Measurements from ENCODE around the gene PTPRN2. TPM values are rescaled to one million over a fixed set of nuclear protein-coding genes. Genes with fewer than 3 reads are reported as not detected.
A peak's percentile ranks its signal among the peaks of the same experiment; 100 is the strongest.

PTPRN2 gene
- total and polyA plus RNA-seq, 4 experiments from 2014 or later = 1.7 to 2.6 (median 1.9) TPM

- POLR2A ChIA-PET (ENCODE audit: partially characterized antibody) = no interaction called here
- no peaks in the 10 kb centered on the region for H3K36me3 ChIP-seq (ENCODE audit: insufficient read depth, low read length)
- intact Hi-C loops (cut with micrococcal nuclease) = no loop called here
- DNase-seq = no peak
- H3K27me3 ChIP-seq (ENCODE audit: insufficient read depth, low read length) = no peaks in the 10 kb centered on the region
- no peaks in the 10 kb centered on the region for H3K4me1 ChIP-seq (ENCODE audit: insufficient read depth, low read length)
- H3K4me3 Mint-ChIP-seq = no peak overlapping the region
- CTCF ChIA-PET (ENCODE audit: partially characterized antibody) = no interaction called here
- H3K9me3 ChIP-seq (ENCODE audit: control insufficient read depth in 1 of 2, low read length in 2 of 2) = no peaks in the 10 kb centered on the region
- H3K4me3 ChIP-seq (ENCODE audit: low read length in 2 of 2) = no peak overlapping the region
- no peak overlapping the region for H3K27ac Mint-ChIP-seq
- H3K27me3 Mint-ChIP-seq = no peaks in the 10 kb centered on the region
- H3K36me3 Mint-ChIP-seq = no peaks in the 10 kb centered on the region
- H3K4me1 Mint-ChIP-seq = no peaks in the 10 kb centered on the region
- no peak overlapping the region for H3K27ac ChIP-seq (ENCODE audit: low read depth, low read length)
- H3K9me3 Mint-ChIP-seq = no peaks in the 10 kb centered on the region
Observed at GRCh38 chr7:158056761-158057160, 530.9 kb downstream of the PTPRN2 start.

DNA sequence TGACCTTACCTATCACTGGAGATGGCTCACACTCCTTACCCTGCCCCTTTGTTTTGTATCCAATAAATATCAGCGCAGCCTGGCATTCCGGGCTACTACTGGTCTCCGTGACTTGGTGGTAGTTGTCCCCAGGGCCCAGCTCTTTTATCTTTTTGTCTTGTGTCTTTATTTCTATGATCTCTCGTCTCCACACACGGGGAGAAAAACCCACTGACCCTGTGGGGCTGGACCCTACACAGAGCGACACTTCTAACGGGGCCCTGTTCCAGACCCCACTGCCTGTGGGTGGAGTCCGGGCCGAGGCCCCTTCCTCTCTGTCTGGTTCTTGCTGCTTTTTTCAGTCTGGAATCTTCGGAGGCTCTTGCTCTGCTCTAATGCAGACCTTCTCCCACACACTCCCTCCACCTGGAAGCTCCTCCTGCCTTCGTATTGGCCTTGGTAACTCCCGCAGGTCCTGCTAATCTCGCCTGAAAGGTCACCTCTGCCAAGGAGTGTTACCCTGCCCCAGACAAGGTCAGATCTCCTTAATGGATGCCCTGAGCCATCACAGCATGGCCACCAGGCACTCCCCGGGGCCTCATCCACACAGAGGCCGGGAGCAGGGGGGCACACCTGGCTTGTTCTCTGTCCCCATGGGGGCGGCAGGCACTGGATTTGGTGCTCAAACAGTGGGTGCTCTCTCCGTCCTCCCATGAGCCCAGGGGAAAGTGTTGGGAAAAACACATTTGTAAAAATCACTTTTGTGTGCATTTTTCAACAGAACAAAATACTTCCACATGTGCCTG, 531.7 kb downstream of the PTPRN2 start:
- no peak overlapping the region for H3K27ac Mint-ChIP-seq
- H3K4me3 Mint-ChIP-seq = peak overlapping the region in 1 of 8 donors; percentile 12
- no peaks in the 10 kb centered on the region for H3K4me1 Mint-ChIP-seq

DNA sequence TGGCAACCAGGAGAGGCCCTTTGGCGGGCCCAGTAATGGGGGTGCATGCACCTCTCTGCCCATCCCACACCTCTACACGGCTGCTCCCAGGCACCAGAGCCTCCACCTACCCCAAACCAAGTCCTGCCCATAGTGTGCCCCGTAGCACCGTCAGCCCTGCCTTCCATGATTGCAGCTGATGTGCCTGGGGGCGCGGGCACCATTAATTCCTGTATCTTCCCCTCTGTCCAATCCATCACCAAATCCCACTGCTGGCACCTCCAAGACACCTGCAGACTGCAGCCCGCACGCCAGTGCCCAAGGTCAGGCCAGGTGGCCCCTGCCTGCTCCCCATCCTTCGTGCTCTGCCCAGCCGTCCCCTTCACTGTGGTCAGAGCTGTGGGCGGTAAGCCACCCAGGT, 533.0 kb downstream of the PTPRN2 start:
- POLR2A ChIA-PET (ENCODE audit: partially characterized antibody) = no interaction called here
- Histone ChIP-seq H3K9me3 (ENCODE audit: control insufficient read depth in 1 of 2, low read length in 2 of 2) (no peaks in the 10 kb centered on the region), H3K4me3 (ENCODE audit: low read length in 2 of 2) (no peak overlapping the region), H3K36me3 (ENCODE audit: insufficient read depth, low read length) (no peaks in the 10 kb centered on the region), H3K4me1 (ENCODE audit: insufficient read depth, low read length) (no peaks in the 10 kb centered on the region), H3K27ac (ENCODE audit: low read depth, low read length) (no peak overlapping the region), H3K27me3 (ENCODE audit: insufficient read depth, low read length) (no peaks in the 10 kb centered on the region)
- Mint-ChIP-seq H3K4me1 (no peaks in the 10 kb centered on the region), H3K36me3 (no peaks in the 10 kb centered on the region), H3K27me3 (no peaks in the 10 kb centered on the region), H3K9me3 (no peaks in the 10 kb centered on the region), H3K27ac (no peak overlapping the region), H3K4me3 (no peak overlapping the region)
- CTCF ChIA-PET (ENCODE audit: partially characterized antibody) = no interaction called here
- DNase-seq = no peak
- intact Hi-C loops (cut with micrococcal nuclease) = no loop called here

More for the DNA sequence above, 531.7 kb downstream of the PTPRN2 start:
- intact Hi-C loops (cut with micrococcal nuclease) = no loop called here
- no peaks in the 10 kb centered on the region for H3K27me3 ChIP-seq (ENCODE audit: insufficient read depth, low read length)
- no peak for DNase-seq
- no peaks in the 10 kb centered on the region for H3K9me3 Mint-ChIP-seq
- CTCF ChIA-PET (ENCODE audit: partially characterized antibody) = no interaction called here
- no peaks in the 10 kb centered on the region for H3K9me3 ChIP-seq (ENCODE audit: control insufficient read depth in 1 of 2, low read length in 2 of 2)
- no peaks in the 10 kb centered on the region for H3K36me3 Mint-ChIP-seq
- H3K4me1 ChIP-seq (ENCODE audit: insufficient read depth, low read length) = no peaks in the 10 kb centered on the region
- H3K27ac ChIP-seq (ENCODE audit: low read depth, low read length) = no peak overlapping the region
- POLR2A ChIA-PET (ENCODE audit: partially characterized antibody) = no interaction called here
- H3K27me3 Mint-ChIP-seq = no peaks in the 10 kb centered on the region
- H3K4me3 ChIP-seq (ENCODE audit: low read length in 2 of 2) = no peak overlapping the region
- no peaks in the 10 kb centered on the region for H3K36me3 ChIP-seq (ENCODE audit: insufficient read depth, low read length)

- H3K27ac Mint-ChIP-seq = no peak overlapping the region
- H3K9me3 Mint-ChIP-seq = no peaks in the 10 kb centered on the region
- H3K4me3 ChIP-seq (ENCODE audit: low read length in 2 of 2) = no peak overlapping the region
- ChIA-PET POLR2A (ENCODE audit: partially characterized antibody) (no interaction called here), CTCF (ENCODE audit: partially characterized antibody) (no interaction called here)
- H3K4me1 Mint-ChIP-seq = no peaks in the 10 kb centered on the region
- H3K4me1 ChIP-seq (ENCODE audit: insufficient read depth, low read length) = no peaks in the 10 kb centered on the region
- H3K36me3 ChIP-seq (ENCODE audit: insufficient read depth, low read length) = no peaks in the 10 kb centered on the region
- intact Hi-C loops (cut with micrococcal nuclease) = no loop called here
- no peak overlapping the region for H3K27ac ChIP-seq (ENCODE audit: low read depth, low read length)
- DNase-seq = no peak
- H3K36me3 Mint-ChIP-seq = no peaks in the 10 kb centered on the region
- no peak overlapping the region for H3K4me3 Mint-ChIP-seq
- no peaks in the 10 kb centered on the region for H3K27me3 ChIP-seq (ENCODE audit: insufficient read depth, low read length)
- no peaks in the 10 kb centered on the region for H3K9me3 ChIP-seq (ENCODE audit: control insufficient read depth in 1 of 2, low read length in 2 of 2)
- no peaks in the 10 kb centered on the region for H3K27me3 Mint-ChIP-seq
Observed at GRCh38 chr7:158054081-158054480, 533.5 kb downstream of the PTPRN2 start.

DNA sequence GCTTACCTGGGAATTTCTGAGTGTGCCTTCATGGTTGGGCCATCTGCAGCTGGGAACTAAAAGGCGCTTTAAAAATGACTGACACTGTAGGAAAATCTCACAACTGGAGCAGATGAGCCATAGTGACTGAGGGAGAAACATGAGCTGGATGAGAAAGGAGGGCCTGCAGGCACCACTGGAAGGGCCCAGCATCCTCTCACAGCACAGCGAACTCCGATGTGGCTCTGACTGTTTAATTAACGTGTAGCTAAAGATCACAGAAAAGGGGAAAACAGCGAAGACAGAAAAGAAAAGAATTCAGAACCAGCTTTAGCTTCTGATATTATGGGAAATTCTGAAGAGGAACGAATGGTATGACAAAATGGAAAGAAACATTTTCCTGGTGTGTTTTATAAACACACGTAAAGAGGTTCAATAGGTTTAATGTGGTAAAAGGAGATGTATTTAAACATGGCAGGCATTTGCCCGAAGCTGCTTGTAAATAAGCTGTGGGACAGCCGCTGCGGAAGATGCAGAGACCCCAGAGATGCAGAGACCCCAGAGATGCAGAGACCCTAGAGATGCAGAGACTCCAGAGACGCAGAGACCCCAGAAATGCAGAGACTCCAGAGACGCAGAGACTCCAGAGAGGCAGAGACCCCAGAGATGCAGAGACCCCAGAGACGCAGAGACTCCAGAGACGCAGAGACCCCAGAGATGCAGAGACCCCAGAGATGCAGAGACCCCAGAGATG, 534.3 kb downstream of the PTPRN2 start:
- Mint-ChIP-seq H3K27me3 (no peaks in the 10 kb centered on the region), H3K4me1 (no peaks in the 10 kb centered on the region), H3K4me3 (no peak overlapping the region), H3K9me3 (no peaks in the 10 kb centered on the region), H3K36me3 (no peaks in the 10 kb centered on the region), H3K27ac (no peak overlapping the region)
- no peaks in the 10 kb centered on the region for H3K27me3 ChIP-seq (ENCODE audit: insufficient read depth, low read length)
- POLR2A ChIA-PET (ENCODE audit: partially characterized antibody) = no interaction called here
- H3K9me3 ChIP-seq (ENCODE audit: control insufficient read depth in 1 of 2, low read length in 2 of 2) = no peaks in the 10 kb centered on the region
- H3K4me3 ChIP-seq (ENCODE audit: low read length in 2 of 2) = no peak overlapping the region
- intact Hi-C loops (cut with micrococcal nuclease) = no loop called here
- CTCF ChIA-PET (ENCODE audit: partially characterized antibody) = no interaction called here
- H3K36me3 ChIP-seq (ENCODE audit: insufficient read depth, low read length) = no peaks in the 10 kb centered on the region
- no peak for DNase-seq
- H3K27ac ChIP-seq (ENCODE audit: low read depth, low read length) = no peak overlapping the region
- no peaks in the 10 kb centered on the region for H3K4me1 ChIP-seq (ENCODE audit: insufficient read depth, low read length)

DNA sequence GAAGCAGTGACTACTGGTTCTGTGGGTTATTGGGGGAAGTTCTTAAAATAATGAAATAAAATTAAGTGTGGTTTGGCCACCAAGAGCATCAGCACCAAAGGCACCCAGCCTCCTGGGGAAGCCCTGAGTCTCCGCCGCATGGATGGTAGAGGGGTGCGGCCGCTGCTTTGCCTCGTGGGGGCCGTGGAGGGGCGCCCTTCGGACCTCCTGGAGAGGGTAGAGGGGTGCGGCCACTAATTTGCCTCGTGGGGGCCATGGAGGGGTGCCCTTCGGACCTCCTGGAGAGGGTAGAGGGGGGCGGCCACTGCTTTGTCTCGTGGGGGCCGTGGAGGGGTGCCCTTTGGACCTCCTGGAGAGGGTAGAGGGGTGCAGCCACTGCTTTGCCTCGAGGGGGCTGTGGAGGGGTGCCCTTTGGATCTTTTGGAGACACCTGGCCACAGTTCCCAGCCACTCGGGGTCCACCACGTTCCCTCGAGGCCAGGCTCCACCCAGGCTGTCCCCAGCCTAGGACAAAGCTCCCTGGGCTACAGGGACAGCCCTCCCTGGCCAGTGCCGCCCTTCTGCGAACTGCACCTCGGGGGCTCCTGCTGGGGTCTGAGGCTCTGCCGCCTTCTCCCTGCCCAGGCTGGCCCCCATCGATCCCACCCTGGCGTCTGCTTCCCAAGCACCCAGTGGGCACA, 535.1 kb downstream of the PTPRN2 start:
- no peak for DNase-seq
- H3K4me3 ChIP-seq (ENCODE audit: low read length in 2 of 2) = no peak overlapping the region
- no peak overlapping the region for H3K27ac ChIP-seq (ENCODE audit: low read depth, low read length)
- H3K9me3 ChIP-seq (ENCODE audit: control insufficient read depth in 1 of 2, low read length in 2 of 2) = no peaks in the 10 kb centered on the region
- Mint-ChIP-seq H3K4me3 (no peak overlapping the region), H3K4me1 (no peaks in the 10 kb centered on the region), H3K36me3 (no peaks in the 10 kb centered on the region), H3K27me3 (no peaks in the 10 kb centered on the region), H3K9me3 (no peaks in the 10 kb centered on the region), H3K27ac (no peak overlapping the region)
- POLR2A ChIA-PET (ENCODE audit: partially characterized antibody) = no interaction called here
- intact Hi-C loops (cut with micrococcal nuclease) = no loop called here
- no peaks in the 10 kb centered on the region for H3K4me1 ChIP-seq (ENCODE audit: insufficient read depth, low read length)
- H3K27me3 ChIP-seq (ENCODE audit: insufficient read depth, low read length) = no peaks in the 10 kb centered on the region
- no peaks in the 10 kb centered on the region for H3K36me3 ChIP-seq (ENCODE audit: insufficient read depth, low read length)
- CTCF ChIA-PET (ENCODE audit: partially characterized antibody) = no interaction called here

GRCh38 chr7:158051776-158052175, 535.8 kb downstream of the PTPRN2 start:
- intact Hi-C loops (cut with micrococcal nuclease) = no loop called here
- Mint-ChIP-seq H3K9me3 (no peaks in the 10 kb centered on the region), H3K4me1 (no peaks in the 10 kb centered on the region), H3K27me3 (no peaks in the 10 kb centered on the region), H3K4me3 (no peak overlapping the region), H3K27ac (no peak overlapping the region), H3K36me3 (no peaks in the 10 kb centered on the region)
- H3K4me1 ChIP-seq (ENCODE audit: insufficient read depth, low read length) = no peaks in the 10 kb centered on the region
- ChIA-PET CTCF (ENCODE audit: partially characterized antibody) (no interaction called here), POLR2A (ENCODE audit: partially characterized antibody) (no interaction called here)
- H3K27ac ChIP-seq (ENCODE audit: low read depth, low read length) = no peak overlapping the region
- no peaks in the 10 kb centered on the region for H3K27me3 ChIP-seq (ENCODE audit: insufficient read depth, low read length)
- H3K9me3 ChIP-seq (ENCODE audit: control insufficient read depth in 1 of 2, low read length in 2 of 2) = no peaks in the 10 kb centered on the region
- H3K36me3 ChIP-seq (ENCODE audit: insufficient read depth, low read length) = no peaks in the 10 kb centered on the region
- H3K4me3 ChIP-seq (ENCODE audit: low read length in 2 of 2) = no peak overlapping the region
- no peak for DNase-seq

All from CD4-positive, alpha-beta memory T cell (primary cell).